GM20000 (cell line): ENCODE data around the gene SMARCA2.

Experiments
- DNase-seq: peaks from one replicate; pipeline ENCODE4 v3.0.0; 2012; ENCODE audit warnings: low spot score
- TF ChIP-seq, protein P1 (sequence below): IDR thresholded peaks from 2 replicates; pipeline ENCODE4 v1.5.1; 2012; ENCODE audit warnings: mild to moderate bottlenecking, control low read depth; ENCODE audit errors: extremely low read depth, missing control alignments

The SMARCA2 gene

DNA sequence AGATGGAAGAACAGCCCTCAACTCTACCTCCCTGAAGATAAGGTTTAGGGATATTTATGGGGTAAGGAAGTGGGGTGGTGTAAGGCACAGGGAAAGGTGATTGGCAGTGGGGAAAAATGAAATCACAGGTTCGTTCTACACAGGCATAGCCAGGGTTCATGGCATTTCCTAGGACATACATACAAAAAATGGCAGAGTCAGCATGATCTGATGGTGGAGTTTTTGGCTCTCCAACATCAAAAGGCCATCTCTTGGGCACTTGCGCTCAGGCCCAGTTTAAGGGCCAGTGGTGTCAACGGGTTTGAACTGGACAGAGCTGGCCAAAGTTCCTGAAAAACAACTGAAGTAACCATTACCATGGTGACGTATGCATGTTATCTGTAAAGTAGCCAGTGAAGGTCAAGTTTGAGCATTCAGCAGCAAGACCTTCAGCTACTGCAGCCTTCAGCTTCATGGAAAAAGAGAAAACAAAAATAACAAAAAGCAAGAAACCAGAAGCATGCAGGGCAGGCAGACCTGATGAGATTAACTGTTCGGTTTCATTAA, 92.8 kb downstream of the SMARCA2 start:
- no peak for DNase-seq
- TF ChIP-seq, protein P1, sequence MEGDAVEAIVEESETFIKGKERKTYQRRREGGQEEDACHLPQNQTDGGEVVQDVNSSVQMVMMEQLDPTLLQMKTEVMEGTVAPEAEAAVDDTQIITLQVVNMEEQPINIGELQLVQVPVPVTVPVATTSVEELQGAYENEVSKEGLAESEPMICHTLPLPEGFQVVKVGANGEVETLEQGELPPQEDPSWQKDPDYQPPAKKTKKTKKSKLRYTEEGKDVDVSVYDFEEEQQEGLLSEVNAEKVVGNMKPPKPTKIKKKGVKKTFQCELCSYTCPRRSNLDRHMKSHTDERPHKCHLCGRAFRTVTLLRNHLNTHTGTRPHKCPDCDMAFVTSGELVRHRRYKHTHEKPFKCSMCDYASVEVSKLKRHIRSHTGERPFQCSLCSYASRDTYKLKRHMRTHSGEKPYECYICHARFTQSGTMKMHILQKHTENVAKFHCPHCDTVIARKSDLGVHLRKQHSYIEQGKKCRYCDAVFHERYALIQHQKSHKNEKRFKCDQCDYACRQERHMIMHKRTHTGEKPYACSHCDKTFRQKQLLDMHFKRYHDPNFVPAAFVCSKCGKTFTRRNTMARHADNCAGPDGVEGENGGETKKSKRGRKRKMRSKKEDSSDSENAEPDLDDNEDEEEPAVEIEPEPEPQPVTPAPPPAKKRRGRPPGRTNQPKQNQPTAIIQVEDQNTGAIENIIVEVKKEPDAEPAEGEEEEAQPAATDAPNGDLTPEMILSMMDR, result no peak

DNA sequence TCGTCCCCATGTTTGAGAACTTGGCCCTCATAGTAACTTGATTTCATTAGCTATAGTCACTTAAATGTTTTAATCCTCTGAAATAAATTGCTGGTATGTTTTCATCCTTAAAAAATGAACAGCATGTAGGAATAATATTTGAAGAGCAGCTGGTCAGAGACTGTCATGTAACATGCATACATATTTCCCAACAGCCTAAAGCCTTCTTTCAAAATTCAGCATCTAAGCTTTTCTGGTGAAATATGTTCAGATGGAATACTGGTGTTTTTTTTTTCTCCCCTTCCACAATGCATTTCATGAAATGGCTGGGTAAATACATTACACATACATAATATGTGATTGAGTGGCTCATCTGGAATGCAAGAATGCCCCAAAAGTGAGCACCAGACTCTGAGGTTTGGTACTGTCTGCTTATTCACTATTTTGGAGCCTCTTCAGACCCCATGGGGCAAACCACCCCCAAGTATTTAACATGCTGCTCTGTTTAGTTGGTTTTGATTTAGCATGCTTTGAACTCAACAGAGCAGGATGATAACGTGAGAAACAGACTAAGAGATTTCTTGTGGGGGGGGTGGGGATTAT, 94.0 kb downstream of the SMARCA2 start:
- DNase-seq, result no peak
- TF ChIP-seq, protein P1, result no peak

DNA sequence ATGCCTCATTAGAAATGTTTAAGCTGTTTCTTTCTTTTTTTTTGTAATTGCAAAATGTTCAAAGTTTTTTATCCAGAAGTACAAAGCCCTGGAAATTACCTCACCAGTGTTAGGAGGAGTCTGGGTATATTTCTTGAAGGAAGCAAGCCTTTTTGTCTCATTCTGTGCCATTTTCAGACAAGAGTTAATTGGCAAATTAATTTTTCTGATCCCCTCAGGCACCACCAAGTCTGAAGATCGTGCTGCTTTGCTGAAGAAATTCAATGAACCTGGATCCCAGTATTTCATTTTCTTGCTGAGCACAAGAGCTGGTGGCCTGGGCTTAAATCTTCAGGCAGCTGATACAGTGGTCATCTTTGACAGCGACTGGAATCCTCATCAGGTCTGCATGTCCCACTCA, 94.9 kb downstream of the SMARCA2 start:
- TF ChIP-seq, protein P1, result no peak

DNA sequence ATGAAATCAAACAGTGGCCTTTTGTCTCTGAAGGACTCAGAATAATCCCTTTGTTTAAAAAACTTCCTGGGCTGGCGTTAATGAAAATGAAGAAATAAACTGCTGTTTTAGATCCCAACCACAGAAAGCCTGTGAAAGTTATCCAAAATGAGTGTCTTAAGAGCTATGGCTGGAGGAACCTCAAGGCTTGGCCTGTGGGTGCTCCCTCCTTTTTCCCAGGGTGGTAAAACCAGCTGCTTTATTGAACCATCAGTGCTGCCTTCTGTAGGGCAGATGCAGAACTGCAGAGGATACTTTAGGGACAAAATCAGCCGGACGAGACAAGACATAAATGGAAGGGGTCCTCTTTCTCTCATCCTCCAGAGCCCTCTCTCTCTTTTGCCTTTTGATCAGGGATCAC, 100.9 kb downstream of the SMARCA2 start:
- DNase-seq, result no peak
- TF ChIP-seq, protein P1, result no peak

More for the DNA sequence above, 94.9 kb downstream of the SMARCA2 start:
- DNase-seq, result no peak

DNA sequence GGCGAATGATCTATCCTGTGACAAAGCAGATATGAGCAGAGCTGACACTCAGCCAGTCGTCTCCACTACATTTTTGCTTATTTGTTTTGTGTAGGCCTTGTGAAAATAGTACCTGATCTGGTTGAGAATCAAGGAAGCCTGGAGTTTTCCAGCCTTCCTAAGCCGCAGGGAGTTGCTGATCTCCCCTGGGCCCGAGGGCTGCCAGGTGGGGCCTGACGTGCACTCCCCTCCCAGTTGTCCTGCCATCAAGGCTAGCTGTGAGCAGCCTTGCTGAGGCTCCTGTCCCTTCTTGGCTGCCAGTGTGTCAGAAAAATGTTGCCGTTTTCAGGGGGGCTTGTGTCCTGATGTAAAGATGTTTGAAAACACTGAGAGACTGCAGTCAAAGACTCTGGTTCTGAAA, 102.4 kb downstream of the SMARCA2 start:
- TF ChIP-seq, protein P1, result no peak
- no peak for DNase-seq

DNA sequence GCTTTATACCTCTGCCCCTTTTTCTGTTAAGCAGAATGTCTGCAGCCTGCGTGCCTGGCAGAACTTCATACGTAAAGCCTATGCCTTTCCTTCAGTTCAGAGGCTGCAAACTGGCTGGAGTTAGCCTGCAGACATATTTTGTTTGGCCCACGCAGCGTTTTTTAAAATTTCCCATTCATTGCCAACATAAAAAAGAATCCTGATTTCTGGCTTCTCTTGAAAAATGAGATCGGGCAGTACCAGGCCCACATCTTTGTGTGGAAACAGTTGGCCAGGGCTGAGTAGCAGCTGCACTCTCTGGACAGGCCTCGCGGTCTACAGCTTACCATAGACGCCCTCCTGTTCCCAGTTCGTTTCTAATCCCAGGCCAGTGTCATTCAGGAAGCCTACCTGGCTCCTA, 104.4 kb downstream of the SMARCA2 start:
- TF ChIP-seq, protein P1, result no peak
- no peak for DNase-seq

DNA sequence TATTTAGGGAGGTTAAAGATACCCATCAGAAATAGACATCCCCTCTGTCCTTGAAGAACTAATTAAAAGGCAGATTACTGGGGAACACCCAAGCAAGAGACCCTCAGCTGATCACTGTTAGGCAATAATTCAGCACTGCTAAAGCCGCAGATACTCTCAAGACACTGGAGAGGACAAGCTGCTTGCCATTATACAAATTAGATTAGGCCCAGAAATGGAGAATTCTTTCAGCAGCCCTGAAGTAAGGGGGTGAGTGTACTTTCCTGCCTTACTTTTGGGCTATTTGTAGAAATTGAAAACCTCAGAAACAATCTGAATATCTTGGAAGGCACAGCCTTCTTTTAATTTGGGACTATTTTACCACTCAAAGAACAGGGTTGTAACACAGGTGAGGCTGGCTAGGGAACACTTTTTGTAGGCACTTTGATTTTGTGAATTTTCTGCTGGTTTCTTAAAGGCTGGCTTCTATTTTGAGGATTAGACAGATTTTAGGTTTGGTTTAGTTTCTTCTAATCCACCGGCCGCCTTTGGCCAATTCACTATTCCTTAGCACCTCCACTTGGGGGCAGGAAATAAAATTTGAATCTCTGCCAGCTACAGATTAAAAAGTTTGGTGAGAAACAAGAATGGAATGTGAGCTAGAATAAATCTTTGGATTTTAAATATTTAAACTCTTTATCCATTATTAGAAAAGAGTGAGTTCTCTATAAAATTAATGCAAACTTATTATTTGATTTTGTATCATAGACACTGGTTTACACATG, 106.0 kb downstream of the SMARCA2 start:
- TF ChIP-seq, protein P1, result no peak
- no peak for DNase-seq
